ENCODE data around the gene ANHX.

The ANHX gene

DNA sequence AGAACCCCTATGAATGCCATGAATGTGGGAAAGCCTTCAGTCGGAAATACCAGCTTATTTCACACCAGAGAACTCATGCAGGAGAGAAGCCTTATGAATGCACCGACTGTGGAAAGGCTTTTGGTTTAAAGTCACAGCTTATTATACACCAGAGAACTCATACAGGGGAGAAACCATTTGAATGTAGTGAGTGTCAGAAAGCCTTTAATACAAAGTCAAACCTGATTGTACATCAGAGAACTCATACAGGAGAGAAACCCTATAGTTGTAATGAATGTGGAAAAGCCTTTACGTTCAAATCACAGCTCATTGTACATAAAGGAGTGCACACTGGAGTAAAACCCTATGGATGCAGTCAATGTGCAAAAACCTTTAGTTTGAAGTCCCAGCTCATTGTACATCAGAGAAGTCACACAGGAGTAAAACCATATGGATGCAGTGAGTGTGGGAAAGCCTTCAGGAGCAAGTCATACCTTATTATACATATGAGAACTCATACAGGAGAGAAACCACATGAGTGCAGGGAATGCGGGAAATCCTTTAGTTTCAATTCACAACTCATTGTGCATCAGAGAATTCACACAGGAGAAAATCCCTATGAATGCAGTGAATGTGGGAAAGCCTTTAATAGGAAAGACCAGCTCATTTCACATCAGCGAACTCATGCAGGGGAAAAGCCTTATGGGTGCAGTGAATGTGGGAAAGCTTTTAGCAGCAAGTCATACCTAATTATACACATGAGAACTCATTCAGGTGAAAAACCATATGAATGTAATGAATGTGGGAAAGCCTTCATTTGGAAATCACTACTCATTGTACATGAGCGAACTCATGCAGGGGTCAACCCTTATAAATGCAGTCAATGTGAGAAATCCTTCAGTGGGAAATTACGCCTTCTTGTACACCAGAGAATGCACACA is 32.1 kb downstream of the ANHX start:
- DNase-seq (ENCODE audit: low read depth in 2 of 2): no peak

DNA sequence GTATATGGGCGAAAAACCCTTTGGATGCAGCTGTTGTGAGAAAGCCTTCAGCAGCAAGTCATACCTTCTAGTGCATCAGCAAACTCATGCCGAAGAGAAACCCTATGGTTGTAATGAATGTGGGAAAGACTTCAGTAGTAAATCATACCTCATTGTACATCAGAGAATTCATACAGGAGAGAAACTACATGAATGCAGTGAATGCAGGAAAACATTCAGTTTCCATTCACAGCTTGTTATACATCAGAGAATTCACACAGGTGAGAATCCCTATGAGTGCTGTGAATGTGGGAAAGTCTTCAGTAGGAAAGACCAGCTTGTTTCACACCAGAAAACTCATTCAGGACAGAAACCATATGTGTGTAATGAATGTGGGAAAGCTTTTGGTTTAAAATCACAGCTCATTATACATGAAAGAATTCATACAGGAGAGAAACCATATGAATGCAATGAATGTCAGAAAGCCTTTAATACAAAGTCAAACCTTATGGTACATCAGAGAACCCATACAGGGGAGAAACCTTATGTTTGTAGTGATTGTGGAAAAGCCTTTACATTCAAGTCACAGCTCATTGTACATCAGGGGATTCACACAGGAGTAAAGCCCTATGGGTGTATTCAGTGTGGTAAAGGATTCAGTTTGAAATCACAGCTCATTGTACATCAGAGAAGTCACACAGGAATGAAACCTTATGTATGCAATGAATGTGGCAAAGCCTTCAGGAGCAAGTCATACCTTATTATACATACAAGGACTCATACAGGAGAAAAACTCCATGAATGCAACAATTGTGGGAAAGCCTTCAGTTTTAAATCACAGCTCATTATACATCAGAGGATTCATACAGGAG is 33.0 kb downstream of the ANHX start:
- DNase-seq (ENCODE audit: low read depth in 2 of 2): no peak

DNA sequence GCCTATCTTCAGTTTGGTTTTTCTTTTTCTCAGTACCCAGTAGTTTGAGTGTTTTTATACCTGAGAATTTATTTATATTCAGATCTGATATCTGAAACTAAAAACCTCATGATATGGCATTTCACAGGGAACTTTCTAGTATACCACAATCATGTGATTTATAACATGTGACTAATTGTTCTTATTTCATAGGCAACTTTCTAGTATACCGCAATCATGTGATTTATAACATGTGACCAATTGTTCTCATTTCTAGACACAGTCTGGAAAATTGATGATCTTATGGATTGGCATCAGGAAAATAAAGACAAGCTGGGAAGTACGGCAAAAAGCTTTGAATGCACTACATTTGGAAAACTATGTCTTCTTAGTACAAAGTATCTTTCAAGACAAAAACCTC is 33.8 kb downstream of the ANHX start:
- no peak for DNase-seq (ENCODE audit: low read depth in 2 of 2)

DNA sequence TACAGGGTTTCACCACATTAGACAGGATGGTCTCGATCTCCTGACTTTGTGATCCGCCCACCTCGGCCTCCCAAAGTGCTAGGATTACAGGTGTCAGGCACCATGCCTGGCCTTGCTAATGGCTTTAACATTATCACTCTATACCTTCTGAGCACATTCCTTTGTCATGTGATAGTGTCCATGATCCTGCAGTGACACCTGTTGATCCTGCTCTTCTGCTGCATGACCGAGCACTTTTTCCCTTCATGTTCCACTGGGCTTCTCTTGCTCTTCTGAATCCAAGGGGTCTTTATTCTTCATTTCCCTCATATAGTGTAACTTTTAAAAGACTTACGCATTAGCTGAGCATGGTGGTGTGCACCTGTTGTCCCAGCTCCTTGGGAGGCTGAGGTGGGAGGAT is 42.8 kb downstream of the ANHX start:
- no peak for DNase-seq (ENCODE audit: low read depth in 2 of 2)

DNA sequence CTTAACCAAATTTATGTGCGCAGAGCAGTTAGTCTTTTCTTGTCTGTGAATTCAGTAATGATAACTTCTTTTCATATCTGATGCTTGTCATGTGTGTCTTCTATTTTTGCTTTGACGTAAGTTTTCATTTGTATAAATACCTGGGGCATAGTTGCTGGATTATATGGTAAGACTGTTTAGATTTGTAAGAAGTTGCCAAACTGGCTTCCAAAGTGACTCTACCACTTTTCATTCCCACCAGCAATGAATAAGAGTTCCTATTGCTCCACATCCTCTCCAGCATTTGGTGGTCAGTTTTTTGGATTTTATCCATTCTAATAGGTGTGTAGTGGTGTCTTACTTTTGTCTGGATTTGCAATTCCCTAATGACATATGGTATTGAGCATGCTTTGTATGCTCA is 45.5 kb downstream of the ANHX start:
- DNase-seq (ENCODE audit: low read depth in 2 of 2): no peak

DNA sequence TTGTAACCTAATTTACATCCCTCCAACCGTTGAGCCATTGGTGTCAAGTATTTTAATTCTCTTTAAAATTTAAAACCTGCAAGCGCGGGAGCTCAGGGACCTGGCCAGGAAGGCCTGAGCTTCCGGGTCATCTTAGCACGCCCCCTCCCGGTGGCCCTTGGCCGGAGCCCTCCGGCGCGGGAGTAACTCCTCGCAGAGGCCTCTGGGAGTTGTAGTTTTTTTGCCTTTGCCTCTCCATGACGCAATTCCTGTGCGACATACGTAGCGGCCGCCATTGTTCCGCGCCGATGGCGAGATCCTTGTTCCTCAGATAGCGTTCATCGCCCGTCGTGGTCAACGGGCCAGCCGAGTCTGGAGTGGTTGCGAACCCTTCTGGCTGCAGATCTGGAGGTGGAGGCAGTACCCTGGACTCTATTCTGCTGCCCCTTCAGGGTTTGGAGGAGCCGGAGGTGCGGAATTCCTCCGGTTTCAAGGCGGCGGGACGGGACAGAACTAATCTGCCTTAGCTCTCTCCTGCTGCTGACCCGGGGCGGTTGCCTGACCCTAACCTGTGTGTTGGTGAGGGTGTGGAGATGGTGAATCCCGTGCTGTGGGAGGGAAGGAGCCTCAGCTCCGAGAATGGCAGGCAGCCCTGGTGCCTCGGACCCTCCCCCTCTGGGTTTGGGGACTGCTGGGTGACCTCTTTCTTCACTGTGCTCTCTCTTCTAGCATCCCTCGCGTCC is 54.3 kb downstream of the ANHX start, which contains the start of gene ZNF268:
Gene ZNF268, plus strand, starts transcription at position 258 of the 722 bp plus-strand sequence. CDS start 503 bp downstream, outside the sequence.
- DNase-seq (ENCODE audit: low read depth in 2 of 2): peak; percentile 81

DNA sequence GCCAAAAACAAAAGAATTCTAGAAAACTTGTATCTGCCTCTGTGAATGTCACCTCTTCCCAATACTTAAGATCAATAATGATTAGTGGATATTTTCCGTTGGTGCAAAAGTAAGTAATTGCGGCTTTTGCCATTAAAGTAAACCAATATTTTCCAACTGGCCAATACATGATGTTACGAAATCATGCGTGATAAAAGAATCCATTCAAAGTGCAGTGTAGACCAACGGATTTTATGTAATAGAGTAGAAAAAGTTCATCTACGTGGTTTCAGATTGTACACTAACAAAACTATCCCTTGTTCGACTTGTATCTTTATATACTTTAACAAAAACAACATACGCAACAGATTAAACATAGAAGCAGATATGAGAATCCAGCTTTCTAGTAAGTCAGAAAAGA is 55.0 kb downstream of the ANHX start:
- no peak for DNase-seq (ENCODE audit: low read depth in 2 of 2)

DNA sequence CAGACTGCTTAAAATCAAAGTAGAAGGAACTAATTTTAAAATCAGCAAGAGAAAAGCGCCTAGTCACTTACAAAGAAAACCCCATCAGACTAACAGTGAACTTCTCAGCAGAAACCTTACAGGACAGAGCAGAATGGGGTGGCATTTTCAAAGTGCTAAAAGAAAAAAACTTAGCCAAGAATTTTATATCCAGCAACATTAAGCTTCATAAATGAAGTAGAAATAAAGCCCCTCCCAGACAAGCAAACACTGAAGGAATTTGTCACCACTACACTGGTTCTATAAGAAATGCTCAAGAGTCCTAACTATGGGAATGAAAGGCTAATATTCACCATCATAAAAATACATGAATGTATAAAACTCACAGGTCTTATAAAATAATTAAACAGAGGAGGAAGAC is 60.8 kb downstream of the ANHX start:
- DNase-seq (ENCODE audit: low read depth in 2 of 2): no peak

DNA sequence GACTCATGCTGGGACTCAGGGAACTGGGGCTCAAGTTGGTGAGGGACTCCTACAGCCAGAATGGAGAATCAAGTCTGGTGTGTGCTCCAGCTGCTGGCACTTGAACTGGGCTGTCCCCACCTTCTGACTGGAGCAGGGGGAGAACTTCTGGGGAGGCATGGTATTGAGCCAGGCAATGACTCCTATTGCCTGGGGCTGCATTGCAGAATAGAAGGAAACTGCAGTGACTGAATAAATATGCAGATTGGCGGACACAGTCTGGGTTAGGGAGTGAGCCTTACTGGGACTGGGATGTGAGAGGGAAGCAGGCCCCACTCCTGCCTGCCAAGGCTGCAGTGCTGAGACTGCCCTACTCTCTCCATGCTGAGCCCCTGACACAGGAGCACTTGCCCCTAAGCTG is 63.2 kb downstream of the ANHX start:
- DNase-seq (ENCODE audit: low read depth in 2 of 2): no peak

Measured in activated CD8-positive, alpha-beta memory T cell treated with anti-CD3 and anti-CD28 coated beads for 4 hours (primary cell).